Suprapubic skin (tissue), 3 donors: ENCODE measurements around the gene FLT1.

Experiments
- CTCF ChIP-seq, 2 donors: fragments of 200-600 bp in 1 of 2; fragments of 450-650 bp in 1 of 2; sonication (generic) in 1 of 2; IDR thresholded peaks; one replicate each; pipeline ENCODE4 v1.5.1; 2016 to 2019; ENCODE audit warnings: antibody characterized with exemption in 2 of 2, mild to moderate bottlenecking in 1 of 2, moderate library complexity in 1 of 2
- POLR2A ChIP-seq, 2 donors: fragments of 450-650 bp; IDR thresholded peaks; one replicate each; pipeline ENCODE4 v1.6.1; 2017; ENCODE audit warnings: antibody characterized with exemption in 2 of 2, mild to moderate bottlenecking in 2 of 2, moderate library complexity in 2 of 2

DNA sequence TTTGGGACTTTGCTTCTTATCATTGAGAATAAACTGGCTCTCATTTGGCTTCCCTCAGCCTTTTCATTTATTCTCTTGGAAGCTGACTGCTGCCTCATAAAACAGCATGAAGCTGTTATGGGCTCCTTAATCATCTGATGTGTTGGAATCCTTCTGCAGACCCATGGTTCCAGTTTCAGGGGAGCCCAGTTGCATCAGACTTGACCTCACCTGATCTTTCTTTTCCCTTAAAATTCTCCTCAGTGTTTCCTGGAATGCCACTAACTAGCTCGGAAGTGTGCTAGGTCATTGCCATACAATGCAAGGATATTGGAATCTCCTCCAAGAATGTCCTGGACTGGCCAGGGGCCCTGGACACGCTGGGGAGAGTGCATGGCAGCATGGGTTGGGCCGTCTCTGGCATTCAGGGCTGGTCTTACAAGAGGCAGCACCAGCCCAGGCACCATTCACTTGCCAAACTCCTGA lies 158.7 kb downstream of the FLT1 start:
- TF ChIP-seq CTCF (IDR thresholded peaks at IDR 0.05) = no peak
- no peak for TF ChIP-seq POLR2A (IDR thresholded peaks at IDR 0.05)
